ENCODE results near the gene HSD17B12. TPM values are rescaled to one million over a fixed set of nuclear protein-coding genes. Genes with fewer than 3 reads are reported as not detected.

HSD17B12 gene
- total RNA-seq, 3 donors from 2014 or later = 36.1 to 48.9 (median 47.2) TPM

DNA sequence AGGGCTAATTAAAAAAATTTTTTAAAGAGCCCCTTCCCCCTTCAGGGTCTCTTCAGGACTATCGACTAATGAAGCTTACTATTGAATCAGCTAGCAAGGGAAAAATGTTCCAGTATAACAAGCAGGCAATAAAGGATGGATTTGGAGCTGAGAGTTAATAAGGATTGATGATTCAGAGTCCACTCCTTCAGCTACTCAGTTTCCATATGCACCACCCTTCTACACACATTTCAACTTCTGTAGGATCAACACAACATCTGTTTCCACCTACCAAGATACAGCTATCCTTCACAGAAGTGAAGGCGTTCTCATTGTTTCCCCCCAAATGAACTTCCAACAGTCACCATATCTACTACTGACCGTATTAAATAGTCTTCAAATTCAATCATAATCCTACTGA is 193.5 kb downstream of the HSD17B12 start:
- Histone ChIP-seq H3K27ac (no peak overlapping the region), H3K36me3 (no peaks in the 10 kb centered on the region), H3K4me3 (no peak overlapping the region), H3K9me3 (no peaks in the 10 kb centered on the region), H3K27me3 (peaks cover 0 to 70% of the 10 kb centered on the region in 2 donors), H3K4me1 (no peaks in the 10 kb centered on the region)
- intact Hi-C loops (cut with DNase I; ENCODE audit: low total_unique reads) = no loop called here
- TF ChIP-seq, protein P1, sequence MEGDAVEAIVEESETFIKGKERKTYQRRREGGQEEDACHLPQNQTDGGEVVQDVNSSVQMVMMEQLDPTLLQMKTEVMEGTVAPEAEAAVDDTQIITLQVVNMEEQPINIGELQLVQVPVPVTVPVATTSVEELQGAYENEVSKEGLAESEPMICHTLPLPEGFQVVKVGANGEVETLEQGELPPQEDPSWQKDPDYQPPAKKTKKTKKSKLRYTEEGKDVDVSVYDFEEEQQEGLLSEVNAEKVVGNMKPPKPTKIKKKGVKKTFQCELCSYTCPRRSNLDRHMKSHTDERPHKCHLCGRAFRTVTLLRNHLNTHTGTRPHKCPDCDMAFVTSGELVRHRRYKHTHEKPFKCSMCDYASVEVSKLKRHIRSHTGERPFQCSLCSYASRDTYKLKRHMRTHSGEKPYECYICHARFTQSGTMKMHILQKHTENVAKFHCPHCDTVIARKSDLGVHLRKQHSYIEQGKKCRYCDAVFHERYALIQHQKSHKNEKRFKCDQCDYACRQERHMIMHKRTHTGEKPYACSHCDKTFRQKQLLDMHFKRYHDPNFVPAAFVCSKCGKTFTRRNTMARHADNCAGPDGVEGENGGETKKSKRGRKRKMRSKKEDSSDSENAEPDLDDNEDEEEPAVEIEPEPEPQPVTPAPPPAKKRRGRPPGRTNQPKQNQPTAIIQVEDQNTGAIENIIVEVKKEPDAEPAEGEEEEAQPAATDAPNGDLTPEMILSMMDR (IDR thresholded peaks at IDR 0.05) = no peak
- TF ChIP-seq POLR2AphosphoS5 (IDR thresholded peaks at IDR 0.05) (no peak), POLR2A (IDR thresholded peaks at IDR 0.05) (no peak)
- no peak for DNase-seq (ENCODE audit: low spot score in 2 of 2)

DNA sequence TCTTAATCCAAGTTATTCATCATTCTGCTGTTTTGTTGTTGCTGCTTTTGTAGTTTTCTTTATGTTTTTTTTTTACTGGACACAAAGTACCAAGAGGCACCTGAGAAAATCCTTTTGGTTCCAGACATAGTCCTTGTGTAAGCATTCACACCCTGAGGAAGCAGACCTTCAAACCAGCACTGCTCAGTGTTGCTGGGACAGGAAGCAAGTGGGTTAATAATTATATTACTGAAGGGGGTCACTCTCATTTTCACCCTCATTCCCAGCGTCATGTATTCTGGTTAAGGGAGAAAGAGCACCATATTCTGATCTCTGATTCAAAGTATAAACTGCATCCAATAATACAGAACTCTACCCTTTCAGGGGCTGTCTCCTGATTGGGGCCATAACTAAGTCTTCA is 194.2 kb downstream of the HSD17B12 start:
- TF ChIP-seq, protein P1 (IDR thresholded peaks at IDR 0.05) = no peak
- TF ChIP-seq POLR2AphosphoS5 (IDR thresholded peaks at IDR 0.05) (no peak), POLR2A (IDR thresholded peaks at IDR 0.05) (no peak)
- Histone ChIP-seq H3K4me3 (no peak overlapping the region), H3K27ac (no peak overlapping the region), H3K27me3 (peaks cover 0 to 68% of the 10 kb centered on the region in 2 donors), H3K9me3 (no peaks in the 10 kb centered on the region), H3K36me3 (no peaks in the 10 kb centered on the region), H3K4me1 (no peaks in the 10 kb centered on the region)
- intact Hi-C loops (cut with DNase I; ENCODE audit: low total_unique reads) = no loop called here
- DNase-seq (ENCODE audit: low spot score in 2 of 2) = no peak

DNA sequence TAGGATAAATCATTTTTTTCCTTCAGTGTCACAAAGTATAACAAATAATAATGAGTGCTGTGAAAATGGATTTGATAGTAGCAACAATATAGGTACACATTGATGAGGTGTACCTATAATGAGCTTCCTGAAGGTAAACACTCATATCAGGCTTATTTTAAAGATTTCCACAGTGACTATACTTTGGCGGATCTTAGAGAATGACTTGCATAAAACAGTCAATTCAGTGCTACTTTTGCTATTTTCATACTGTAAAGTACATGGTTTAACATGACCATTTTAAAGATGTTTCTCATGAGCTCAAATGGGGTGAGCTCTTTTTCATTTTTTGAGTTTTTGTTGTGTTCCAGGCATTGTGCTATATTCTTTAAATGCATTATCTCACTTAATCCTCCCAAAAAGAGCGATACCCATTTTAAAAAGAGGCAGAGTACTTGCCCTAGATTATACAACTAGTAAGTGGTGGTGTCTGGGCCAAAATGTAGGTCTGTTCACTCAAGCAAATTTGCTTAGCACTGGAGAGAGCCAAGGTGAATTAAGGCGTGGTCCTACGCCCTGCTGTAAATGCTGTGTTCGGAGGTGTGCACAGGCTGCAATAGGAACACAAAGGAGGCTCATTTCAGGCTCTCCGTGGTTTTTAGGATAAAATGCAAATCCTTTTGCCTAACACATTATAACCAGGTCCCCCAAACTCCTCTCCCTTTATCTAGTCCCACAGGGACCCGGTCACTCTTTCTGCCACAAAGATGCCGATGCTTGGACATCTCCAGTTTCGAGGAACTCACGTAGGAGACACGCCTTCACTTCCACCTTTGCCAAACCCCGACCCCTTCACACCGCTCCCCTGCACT is 199.5 kb downstream of the HSD17B12 start:
- TF ChIP-seq POLR2AphosphoS5 (IDR thresholded peaks at IDR 0.05) (no peak), POLR2A (IDR thresholded peaks at IDR 0.05) (no peak)
- TF ChIP-seq, protein P1 (IDR thresholded peaks at IDR 0.05) = no peak
- Histone ChIP-seq H3K27ac (peak overlapping the region; percentile 32 to 68), H3K4me3 (peak overlapping the region; percentile 76 to 93 (median 92)), H3K27me3 (peaks cover 0 to 31% of the 10 kb centered on the region in 2 donors), H3K9me3 (no peaks in the 10 kb centered on the region), H3K36me3 (no peaks in the 10 kb centered on the region), H3K4me1 (peaks cover 5 to 8% of the 10 kb centered on the region in 2 donors)
- intact Hi-C loops (cut with DNase I; ENCODE audit: low total_unique reads) = loop anchor here (10.0 kb wide), 1 partner anchor 155 kb away; no protein-coding TSS in a partner anchor
- DNase-seq (ENCODE audit: low spot score in 2 of 2) = no peak

DNA sequence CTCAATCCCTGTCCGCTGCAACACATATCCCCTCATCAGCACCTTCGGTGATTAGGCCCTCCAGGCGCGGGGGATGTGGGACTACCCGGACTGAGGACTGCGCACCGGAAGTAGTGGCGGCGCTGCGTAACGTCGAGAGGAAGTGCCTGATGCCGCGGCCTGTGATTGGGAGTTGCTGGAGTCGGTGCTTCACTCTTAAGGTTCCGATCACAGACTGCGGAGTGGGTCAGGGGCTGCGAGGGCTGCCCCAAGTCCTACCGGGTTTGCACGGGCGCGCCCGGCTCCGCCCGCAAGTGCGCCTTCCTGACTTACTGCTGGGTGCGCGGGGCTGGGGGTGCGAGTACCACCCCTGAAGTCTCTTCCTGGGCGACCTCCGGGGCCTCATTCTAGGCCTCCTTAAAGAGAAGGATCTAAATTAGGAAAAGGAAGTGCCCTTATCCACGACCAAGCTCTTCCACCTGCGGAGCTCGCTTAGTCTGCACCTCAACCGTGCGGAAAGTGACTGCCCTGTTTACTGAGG is 200.2 kb downstream of the HSD17B12 start, which contains the start of gene ALKBH3:
TSS of gene ALKBH3 (plus strand) at position 192 of the 520 bp plus-strand sequence. CDS start 1,822 bp downstream, outside the sequence.
- Histone ChIP-seq H3K4me1 (peaks cover 5 to 8% of the 10 kb centered on the region in 2 donors), H3K27me3 (peaks cover 0 to 25% of the 10 kb centered on the region in 2 donors), H3K9me3 (no peaks in the 10 kb centered on the region), H3K36me3 (no peaks in the 10 kb centered on the region), H3K4me3 (peak within 1 kb of the TSS; percentile 76 to 93 (median 92)), H3K27ac (peak within 1 kb of the TSS; percentile 32 to 68)
- peak; percentile 85 to 90 for DNase-seq (ENCODE audit: low spot score in 2 of 2)
- TF ChIP-seq POLR2AphosphoS5 (IDR thresholded peaks at IDR 0.05) (peak; percentile 55 to 90 (median 74)), POLR2A (IDR thresholded peaks at IDR 0.05) (no peak)
- TF ChIP-seq, protein P1 (IDR thresholded peaks at IDR 0.05) = peak in 1 of 3 donors; percentile 29
- intact Hi-C loops (cut with DNase I; ENCODE audit: low total_unique reads) = loop anchor here (10.0 kb wide), 1 partner anchor 154 kb away; no protein-coding TSS in a partner anchor

DNA sequence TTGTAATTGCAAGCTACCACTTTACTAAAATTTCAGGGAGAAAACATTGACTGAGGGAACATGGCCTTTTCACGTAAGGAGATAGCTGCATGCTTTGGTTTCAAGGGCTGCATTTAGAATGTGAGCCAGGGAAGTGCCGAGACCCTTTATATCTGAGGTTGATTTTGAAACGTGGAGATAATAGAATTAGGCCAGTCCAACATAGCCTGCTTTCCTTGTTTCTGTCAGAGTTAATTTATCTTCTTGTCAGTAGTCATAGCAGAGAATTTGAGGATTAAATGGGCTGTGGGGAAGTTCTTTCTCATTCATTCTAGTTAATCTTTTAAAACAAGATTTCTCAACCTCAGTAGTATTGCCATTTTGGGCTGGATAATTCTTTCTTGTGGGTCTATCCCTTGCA is 212.3 kb downstream of the HSD17B12 start:
- no peaks in the 10 kb centered on the region for H3K27me3 ChIP-seq
- no peaks in the 10 kb centered on the region for H3K9me3 ChIP-seq
- TF ChIP-seq, protein P1 (IDR thresholded peaks at IDR 0.05) = no peak
- TF ChIP-seq POLR2A (IDR thresholded peaks at IDR 0.05) (no peak), POLR2AphosphoS5 (IDR thresholded peaks at IDR 0.05) (no peak)
- intact Hi-C loops (cut with DNase I; ENCODE audit: low total_unique reads) = no loop called here
- no peak overlapping the region for H3K27ac ChIP-seq
- no peak for DNase-seq (ENCODE audit: low spot score in 2 of 2)
- no peaks in the 10 kb centered on the region for H3K4me1 ChIP-seq
- no peaks in the 10 kb centered on the region for H3K36me3 ChIP-seq
- no peak overlapping the region for H3K4me3 ChIP-seq

Measured in breast epithelium (tissue), 4 donors.